Measurements from ENCODE around the gene HBP1.
"Not testable (repeated sequence)": the region's sequence is repeated elsewhere in the genome, so short reads cannot be mapped to it uniquely, and the experiment has no call there.

HBP1 gene

DNA sequence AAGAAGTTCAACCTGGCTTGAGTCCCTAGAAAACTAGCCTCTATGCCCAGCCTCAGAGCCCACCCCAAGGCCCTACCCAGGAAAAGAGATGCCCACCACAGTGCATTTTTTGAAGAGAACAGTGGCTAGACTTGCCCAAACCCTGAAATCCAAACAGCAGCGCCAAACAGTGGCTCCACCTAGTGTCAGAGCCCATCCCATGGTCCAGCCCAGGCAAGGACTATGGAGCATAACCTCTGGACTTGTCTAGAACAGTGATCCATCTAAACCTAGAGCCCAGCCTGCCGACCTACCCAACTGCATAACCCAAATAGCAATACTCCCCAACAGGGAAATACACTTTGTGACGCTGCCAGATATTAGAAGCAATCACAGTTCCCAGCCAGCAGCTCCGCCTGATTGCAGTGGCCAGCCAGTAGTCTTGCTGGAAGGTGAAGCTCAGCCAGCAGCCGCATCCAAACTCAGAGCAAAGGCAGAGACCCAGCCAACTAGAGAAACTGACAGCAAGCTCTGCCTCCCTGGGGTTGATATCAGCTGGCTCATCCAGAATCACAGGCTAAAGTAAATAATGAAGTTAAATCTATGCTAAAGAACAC, 44.5 kb downstream of the HBP1 start:
- H3K4me2 ChIP-seq (ENCODE audit: low read length): no peak overlapping the region
- H3K9ac ChIP-seq (ENCODE audit: low read depth, low read length): no peak overlapping the region
- H3K27me3 ChIP-seq (ENCODE audit: control insufficient read depth, insufficient read depth, low read length): no peaks in the 10 kb centered on the region
- H3K36me3 ChIP-seq (ENCODE audit: insufficient read depth, low read length): no peaks in the 10 kb centered on the region
- H3K4me3 ChIP-seq (ENCODE audit: low read length): no peak overlapping the region
- H3K4me1 ChIP-seq (ENCODE audit: control insufficient read depth, insufficient read depth, low read length): peaks cover 3% of the 10 kb centered on the region
- H3K9me3 ChIP-seq (replicated peaks; ENCODE audit: low read length): no peaks in the 10 kb centered on the region

DNA sequence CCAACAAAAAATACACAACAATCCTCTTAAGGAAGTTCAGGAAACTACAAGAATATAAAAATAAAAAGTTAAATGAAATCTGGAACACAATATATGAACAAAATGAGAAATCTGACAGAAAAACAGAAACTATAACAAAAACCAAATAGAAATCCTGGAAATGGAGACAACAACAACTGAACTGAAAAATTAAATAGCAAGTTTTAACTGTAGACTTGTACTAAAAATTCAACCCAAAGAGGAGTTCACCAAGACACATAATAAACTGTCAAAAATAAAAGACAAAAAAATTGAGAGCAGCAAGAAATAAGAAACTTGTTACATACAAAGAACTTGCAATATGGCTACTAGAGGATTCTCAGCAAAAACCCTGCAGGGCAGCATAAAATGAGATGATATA, 45.1 kb downstream of the HBP1 start:
- H3K9me3 ChIP-seq (replicated peaks; ENCODE audit: low read length): no peaks in the 10 kb centered on the region
- no peak overlapping the region for H3K4me2 ChIP-seq (ENCODE audit: low read length)
- no peaks in the 10 kb centered on the region for H3K36me3 ChIP-seq (ENCODE audit: insufficient read depth, low read length)
- no peaks in the 10 kb centered on the region for H3K4me1 ChIP-seq (ENCODE audit: control insufficient read depth, insufficient read depth, low read length)
- no peaks in the 10 kb centered on the region for H3K27me3 ChIP-seq (ENCODE audit: control insufficient read depth, insufficient read depth, low read length)
- no peak overlapping the region for H3K9ac ChIP-seq (ENCODE audit: low read depth, low read length)
- H3K4me3 ChIP-seq (ENCODE audit: low read length): no peak overlapping the region

DNA sequence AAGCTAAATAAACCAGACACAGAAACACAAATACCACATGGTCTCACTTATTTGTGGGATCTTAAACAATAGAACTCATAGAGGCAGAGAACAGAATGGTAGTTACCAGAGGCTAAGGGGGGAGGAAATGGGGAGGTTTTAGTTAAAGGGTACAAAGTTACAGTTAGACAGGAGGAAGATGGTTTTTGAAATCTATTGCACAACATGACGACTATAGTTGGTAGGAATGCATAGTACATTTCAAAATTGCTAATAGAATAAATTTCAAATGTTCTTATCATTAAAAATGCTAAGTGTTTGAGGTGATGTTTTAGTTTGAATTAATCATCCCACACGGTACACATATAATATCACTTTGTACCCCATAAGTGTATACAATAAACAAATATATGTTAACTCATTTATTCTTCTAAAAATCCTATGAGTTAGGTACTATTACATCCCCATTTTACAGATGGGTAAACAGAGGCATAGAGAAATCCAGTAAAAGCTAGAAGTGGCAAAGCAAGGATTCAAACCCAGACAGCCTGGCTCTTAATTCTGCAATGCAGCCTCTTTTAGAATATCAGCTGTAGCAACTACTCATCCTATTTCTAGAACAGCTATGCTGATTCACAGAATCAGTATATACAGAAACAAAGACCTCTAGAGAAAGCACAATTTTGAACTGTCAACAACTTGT, 50.9 kb downstream of the HBP1 start:
- H3K9ac ChIP-seq (ENCODE audit: low read depth, low read length): no peak overlapping the region
- H3K36me3 ChIP-seq (ENCODE audit: insufficient read depth, low read length): no peaks in the 10 kb centered on the region
- no peaks in the 10 kb centered on the region for H3K27me3 ChIP-seq (ENCODE audit: control insufficient read depth, insufficient read depth, low read length)
- no peaks in the 10 kb centered on the region for H3K9me3 ChIP-seq (replicated peaks; ENCODE audit: low read length)
- H3K4me3 ChIP-seq (ENCODE audit: low read length): no peak overlapping the region
- no peak overlapping the region for H3K4me2 ChIP-seq (ENCODE audit: low read length)
- peaks cover 4% of the 10 kb centered on the region for H3K4me1 ChIP-seq (ENCODE audit: control insufficient read depth, insufficient read depth, low read length)

DNA sequence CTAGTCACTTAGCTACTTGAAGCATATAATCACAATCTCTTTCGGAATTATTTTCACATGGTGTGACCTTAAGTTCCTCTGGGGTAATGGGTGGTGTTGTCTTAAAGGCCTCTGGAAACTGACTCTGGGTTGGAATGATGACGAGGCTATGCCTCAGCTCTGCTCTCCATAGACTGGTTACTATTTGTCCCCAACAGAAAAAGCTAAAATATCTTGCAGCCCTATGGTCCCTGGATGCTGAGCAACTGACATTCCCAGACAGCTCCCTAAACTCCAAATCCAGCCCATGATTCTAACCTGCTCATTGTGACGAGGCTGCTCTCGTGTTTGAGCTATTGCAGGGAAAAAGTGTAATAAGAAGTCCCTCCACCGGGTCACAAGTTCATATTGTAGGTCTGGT, 51.6 kb downstream of the HBP1 start:
- no peaks in the 10 kb centered on the region for H3K27me3 ChIP-seq (ENCODE audit: control insufficient read depth, insufficient read depth, low read length)
- H3K4me3 ChIP-seq (ENCODE audit: low read length): no peak overlapping the region
- no peaks in the 10 kb centered on the region for H3K9me3 ChIP-seq (replicated peaks; ENCODE audit: low read length)
- H3K9ac ChIP-seq (ENCODE audit: low read depth, low read length): no peak overlapping the region
- peaks cover 4% of the 10 kb centered on the region for H3K4me1 ChIP-seq (ENCODE audit: control insufficient read depth, insufficient read depth, low read length)
- no peaks in the 10 kb centered on the region for H3K36me3 ChIP-seq (ENCODE audit: insufficient read depth, low read length)
- H3K4me2 ChIP-seq (ENCODE audit: low read length): no peak overlapping the region

DNA sequence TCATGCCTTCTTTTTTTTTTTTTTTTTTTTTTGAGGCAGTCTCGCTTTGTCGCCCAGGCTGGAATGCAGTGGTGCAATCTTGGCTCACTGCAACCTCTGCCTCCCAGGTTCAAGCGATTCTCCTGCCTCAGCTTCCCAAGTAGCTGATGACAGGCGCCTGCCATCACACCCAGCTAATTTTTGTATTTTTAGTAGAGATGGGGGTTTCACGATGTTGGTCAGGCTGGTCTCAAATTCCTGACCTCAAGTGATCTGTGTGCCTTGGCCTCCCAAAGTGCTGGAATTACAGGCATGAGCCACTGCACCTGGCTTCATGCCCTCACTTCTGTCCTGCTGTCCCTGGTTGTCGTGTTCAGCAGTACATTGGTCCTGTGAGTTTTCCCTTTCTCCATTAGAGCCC, 52.0 kb downstream of the HBP1 start:
- H3K9me3 ChIP-seq (replicated peaks; ENCODE audit: low read length); H3K9ac ChIP-seq (ENCODE audit: low read depth, low read length); H3K4me3 ChIP-seq (ENCODE audit: low read length); H3K36me3 ChIP-seq (ENCODE audit: insufficient read depth, low read length); H3K27me3 ChIP-seq (ENCODE audit: control insufficient read depth, insufficient read depth, low read length); H3K4me1 ChIP-seq (ENCODE audit: control insufficient read depth, insufficient read depth, low read length); H3K4me2 ChIP-seq (ENCODE audit: low read length): not testable (repeated sequence)

DNA sequence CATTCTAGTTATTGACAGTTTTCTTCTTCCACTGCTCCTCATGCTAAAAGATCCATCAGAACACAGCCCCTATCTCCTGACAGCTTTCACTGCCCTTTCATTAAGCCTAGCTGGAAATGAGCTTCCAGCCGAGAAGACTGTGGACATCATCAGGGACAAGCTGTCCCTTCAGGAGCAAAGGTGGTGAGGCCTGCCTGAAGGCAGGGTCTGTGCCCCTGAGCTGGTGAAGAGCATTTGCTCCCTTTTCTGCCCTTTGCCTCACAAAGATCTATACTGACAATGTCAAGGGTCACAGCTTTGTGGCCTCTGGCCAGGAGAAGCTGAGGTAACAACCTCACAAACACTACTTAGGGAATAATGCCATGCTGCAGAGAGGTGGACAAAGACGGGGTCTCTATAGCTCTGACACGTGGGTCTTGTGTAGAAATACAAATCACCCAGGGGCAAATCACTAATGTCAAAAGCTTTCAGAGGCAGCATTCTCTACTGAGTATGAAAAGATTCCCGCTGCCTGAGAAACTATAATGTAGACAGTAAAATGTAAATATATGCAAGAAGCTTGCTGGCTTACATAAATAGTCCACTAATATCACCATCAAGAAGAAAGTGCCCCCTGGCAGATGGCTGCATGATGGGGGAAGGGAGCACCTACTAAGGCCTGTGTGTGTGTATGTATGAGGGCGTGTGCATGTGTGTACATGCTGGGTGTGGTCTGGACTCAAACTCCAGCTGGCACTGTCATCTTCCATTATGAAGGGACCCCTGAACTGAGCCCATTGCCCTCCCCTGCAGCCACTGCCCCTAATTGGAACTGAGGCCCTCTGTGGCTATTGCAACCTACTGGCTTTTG, 55.8 kb downstream of the HBP1 start:
- Histone ChIP-seq H3K9ac (ENCODE audit: low read depth, low read length) (no peak overlapping the region), H3K4me1 (ENCODE audit: control insufficient read depth, insufficient read depth, low read length) (peaks cover 11% of the 10 kb centered on the region)

DNA sequence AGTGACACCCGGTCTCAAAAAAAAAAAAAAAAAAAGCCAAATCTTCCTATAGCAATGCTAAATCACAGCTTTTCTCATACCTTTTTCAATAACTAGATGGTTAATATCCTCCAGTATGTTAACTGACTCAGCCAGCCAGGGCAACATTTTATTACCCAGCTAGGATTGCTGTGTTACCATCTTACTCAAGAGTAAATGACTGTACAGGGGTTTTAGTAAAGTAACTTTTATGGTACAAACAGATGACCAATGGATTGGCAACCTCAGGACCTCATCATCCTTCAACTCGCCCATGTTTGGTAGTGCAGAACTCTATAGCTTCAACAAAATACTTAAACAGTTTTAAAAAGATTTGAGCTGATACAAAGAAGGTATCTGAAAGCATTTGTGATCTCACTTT, 59.5 kb downstream of the HBP1 start:
- Histone ChIP-seq H3K36me3 (ENCODE audit: insufficient read depth, low read length) (no peaks in the 10 kb centered on the region), H3K4me1 (ENCODE audit: control insufficient read depth, insufficient read depth, low read length) (peaks cover 24% of the 10 kb centered on the region), H3K4me2 (ENCODE audit: low read length) (no peak overlapping the region), H3K9ac (ENCODE audit: low read depth, low read length) (no peak overlapping the region), H3K27me3 (ENCODE audit: control insufficient read depth, insufficient read depth, low read length) (no peaks in the 10 kb centered on the region), H3K9me3 (replicated peaks; ENCODE audit: low read length) (no peaks in the 10 kb centered on the region), H3K4me3 (ENCODE audit: low read length) (no peak overlapping the region)

More for the DNA sequence above, 55.8 kb downstream of the HBP1 start:
- Histone ChIP-seq H3K4me3 (ENCODE audit: low read length) (no peak overlapping the region), H3K4me2 (ENCODE audit: low read length) (no peak overlapping the region), H3K27me3 (ENCODE audit: control insufficient read depth, insufficient read depth, low read length) (no peaks in the 10 kb centered on the region), H3K36me3 (ENCODE audit: insufficient read depth, low read length) (no peaks in the 10 kb centered on the region), H3K9me3 (replicated peaks; ENCODE audit: low read length) (no peaks in the 10 kb centered on the region)

DNA sequence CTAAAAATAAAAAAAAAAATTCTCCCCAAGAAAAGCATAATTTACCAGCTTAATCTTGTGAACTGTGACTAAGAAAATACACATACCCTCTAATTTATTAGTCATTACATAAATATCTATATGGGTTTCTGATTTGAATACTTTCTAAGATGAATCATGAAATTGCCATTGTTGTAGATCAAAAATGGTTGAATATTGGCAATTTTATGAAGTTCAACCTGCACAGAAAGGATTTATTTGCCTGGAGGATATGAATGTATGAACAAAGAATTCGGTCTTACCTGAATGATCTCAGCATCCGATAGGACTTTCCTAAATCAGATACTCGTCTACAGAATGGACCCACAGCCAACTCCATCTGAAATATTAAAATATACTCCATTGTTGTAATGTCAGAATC, 61.5 kb downstream of the HBP1 start:
- Histone ChIP-seq H3K27me3 (ENCODE audit: control insufficient read depth, insufficient read depth, low read length) (no peaks in the 10 kb centered on the region), H3K4me1 (ENCODE audit: control insufficient read depth, insufficient read depth, low read length) (peaks cover 24% of the 10 kb centered on the region), H3K4me2 (ENCODE audit: low read length) (no peak overlapping the region), H3K36me3 (ENCODE audit: insufficient read depth, low read length) (no peaks in the 10 kb centered on the region), H3K9me3 (replicated peaks; ENCODE audit: low read length) (no peaks in the 10 kb centered on the region), H3K4me3 (ENCODE audit: low read length) (no peak overlapping the region), H3K9ac (ENCODE audit: low read depth, low read length) (no peak overlapping the region)

DNA sequence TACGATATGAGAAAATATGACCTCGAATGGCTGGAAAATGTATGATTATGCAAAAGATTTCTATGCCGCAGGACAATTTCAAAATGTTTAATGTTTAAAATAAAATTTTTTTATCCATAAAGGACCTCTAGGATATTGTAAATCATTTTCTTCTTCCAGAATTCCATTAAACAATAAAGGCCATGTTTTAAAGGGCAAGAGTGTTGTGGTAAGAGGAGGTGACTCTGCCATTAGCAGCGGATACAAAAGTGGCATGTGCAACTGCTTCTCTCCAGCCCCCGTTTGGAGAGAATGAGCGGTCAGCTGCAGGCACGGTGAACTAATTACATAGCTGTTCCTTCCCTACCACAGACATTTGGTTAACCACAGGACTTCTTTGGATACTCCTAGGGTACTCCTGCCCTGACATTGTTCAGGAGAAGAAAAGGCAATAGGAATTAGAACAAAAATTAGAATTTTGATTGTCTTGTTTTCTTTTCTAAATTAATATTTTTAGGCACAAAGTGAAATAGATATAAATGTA, 63.8 kb downstream of the HBP1 start:
- Histone ChIP-seq H3K9me3 (replicated peaks; ENCODE audit: low read length) (no peaks in the 10 kb centered on the region), H3K4me2 (ENCODE audit: low read length) (no peak overlapping the region), H3K27me3 (ENCODE audit: control insufficient read depth, insufficient read depth, low read length) (no peaks in the 10 kb centered on the region), H3K9ac (ENCODE audit: low read depth, low read length) (no peak overlapping the region), H3K36me3 (ENCODE audit: insufficient read depth, low read length) (no peaks in the 10 kb centered on the region), H3K4me3 (ENCODE audit: low read length) (no peak overlapping the region), H3K4me1 (ENCODE audit: control insufficient read depth, insufficient read depth, low read length) (peaks cover 24% of the 10 kb centered on the region)

DNA sequence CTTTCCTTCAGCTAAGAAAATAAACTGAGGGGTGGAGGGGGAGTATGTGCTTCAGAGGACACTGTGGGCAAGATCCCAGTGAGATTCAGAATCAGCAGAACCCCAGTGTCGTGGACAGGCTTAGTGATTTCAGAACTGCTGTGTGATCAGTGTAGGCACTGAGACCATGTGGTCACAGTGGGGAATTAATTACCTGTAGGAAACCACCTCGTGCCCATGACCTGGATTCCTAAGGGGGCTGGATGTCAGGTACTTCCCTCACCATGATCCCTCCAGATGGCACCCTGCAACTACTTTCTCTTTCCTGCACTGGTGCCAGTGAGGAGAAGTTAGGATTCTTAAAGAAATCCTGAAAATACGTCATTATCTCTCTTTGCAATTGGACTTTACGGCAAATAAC, 64.4 kb downstream of the HBP1 start:
- H3K4me1 ChIP-seq (ENCODE audit: control insufficient read depth, insufficient read depth, low read length): peaks cover 24% of the 10 kb centered on the region
- H3K4me2 ChIP-seq (ENCODE audit: low read length): no peak overlapping the region

DNA sequence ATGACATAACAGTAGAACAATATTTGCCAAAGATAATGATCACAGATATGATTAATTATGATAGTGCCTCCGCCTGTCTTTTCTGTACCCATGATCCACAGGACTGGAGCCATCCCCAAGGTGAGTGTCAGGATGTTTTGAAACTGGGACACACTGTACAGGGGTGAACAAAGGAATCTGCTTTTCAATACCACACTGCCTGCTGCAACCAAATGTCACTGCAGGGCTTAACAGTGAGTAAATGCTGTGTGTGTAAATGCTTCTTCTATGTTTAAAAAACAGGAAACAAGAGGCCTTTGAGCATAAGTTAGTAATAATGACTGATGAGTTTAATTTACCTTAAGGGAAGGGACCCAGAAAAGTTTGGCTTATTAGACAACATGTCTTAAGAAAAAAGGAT, 65.2 kb downstream of the HBP1 start:
- Histone ChIP-seq H3K4me2 (ENCODE audit: low read length) (no peak overlapping the region), H3K9ac (ENCODE audit: low read depth, low read length) (no peak overlapping the region), H3K27me3 (ENCODE audit: control insufficient read depth, insufficient read depth, low read length) (no peaks in the 10 kb centered on the region), H3K36me3 (ENCODE audit: insufficient read depth, low read length) (no peaks in the 10 kb centered on the region), H3K9me3 (replicated peaks; ENCODE audit: low read length) (no peaks in the 10 kb centered on the region), H3K4me3 (ENCODE audit: low read length) (no peak overlapping the region), H3K4me1 (ENCODE audit: control insufficient read depth, insufficient read depth, low read length) (peaks cover 20% of the 10 kb centered on the region)

More for the DNA sequence above, 64.4 kb downstream of the HBP1 start:
- H3K9me3 ChIP-seq (replicated peaks; ENCODE audit: low read length): no peaks in the 10 kb centered on the region
- no peak overlapping the region for H3K4me3 ChIP-seq (ENCODE audit: low read length)
- no peaks in the 10 kb centered on the region for H3K36me3 ChIP-seq (ENCODE audit: insufficient read depth, low read length)
- no peaks in the 10 kb centered on the region for H3K27me3 ChIP-seq (ENCODE audit: control insufficient read depth, insufficient read depth, low read length)
- no peak overlapping the region for H3K9ac ChIP-seq (ENCODE audit: low read depth, low read length)

All from skeletal muscle satellite cell (primary cell).